ENCODE results near the gene THRSP. TPM values are rescaled to one million over a fixed set of nuclear protein-coding genes. Genes with fewer than 3 reads are reported as not detected.

The THRSP gene
- total and polyA plus RNA-seq, 2 of the 4 experiments (the other 2 are of a cell fraction) = not detected

DNA sequence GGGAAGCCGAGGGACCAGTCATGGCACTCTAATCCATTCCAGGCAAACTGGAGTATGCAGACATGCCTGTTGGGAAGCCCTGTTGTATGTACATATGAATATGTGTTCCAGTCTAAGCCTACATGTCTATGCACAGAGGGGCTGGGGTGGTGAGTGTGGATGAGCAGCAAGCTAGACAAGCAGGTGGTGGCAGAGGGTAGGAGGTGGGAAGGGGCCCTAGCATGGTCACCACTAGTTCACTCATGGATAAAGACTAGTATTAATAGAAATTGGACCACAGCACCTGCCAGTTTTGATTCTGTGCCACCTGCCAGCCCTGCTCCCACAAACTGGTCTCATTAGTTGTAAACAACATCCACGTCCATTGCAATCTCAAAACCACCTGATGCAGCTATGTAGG is 1.5 kb downstream of the THRSP start:
- Histone ChIP-seq H4K20me1 (ENCODE audit: insufficient read depth, low read length) (peaks cover 3% of the 10 kb centered on the region; the same call in 1 of the 2 replicates), H3K79me1 (ENCODE audit: low read depth in 1 of 2, low read length in 2 of 2) (peaks cover 12 to 31% of the 10 kb centered on the region in 2 experiments; a peak in 3 of 4 replicates), H3K27ac (ENCODE audit: insufficient read depth, low read length) (no peak overlapping the region), H3K4me2 (ENCODE audit: low read depth, low read length) (no peak overlapping the region), H3K9me3 (ENCODE audit: control insufficient read depth, insufficient read depth, low read length) (no peaks in the 10 kb centered on the region), H3K9ac (ENCODE audit: low read depth, low read length) (no peak overlapping the region), H3K23ac (ENCODE audit: low read depth, low read length) (no peak overlapping the region), H2BK5ac (ENCODE audit: low read depth, low read length, poor library complexity, severe bottlenecking) (no peak overlapping the region), H3K4me3 (ENCODE audit: insufficient read depth, low read depth, low read length) (no peak overlapping the region), H3K4me1 (ENCODE audit: control insufficient read depth, insufficient read depth, low read length) (no peaks in the 10 kb centered on the region; the same call in none of the 2 replicates), H4K5ac (ENCODE audit: low read depth, low read length) (no peak overlapping the region), H4K8ac (ENCODE audit: low read depth in 2 of 2, low read length in 2 of 2) (no peak overlapping the region), H3K9me1 (ENCODE audit: insufficient read depth, low read length) (peaks cover 3% of the 10 kb centered on the region; the same call in 1 of the 2 replicates), H2AFZ (replicated peaks; ENCODE audit: low read length, poor library complexity) (peak overlapping the region; percentile 28), H3K4ac (ENCODE audit: low read depth, low read length) (no peak overlapping the region), H3K27me3 (ENCODE audit: control insufficient read depth, insufficient read depth, low read length) (no peaks in the 10 kb centered on the region), H2BK20ac (ENCODE audit: low read depth, low read length) (no peak overlapping the region), H2AK5ac (ENCODE audit: low read depth, low read length) (no peak overlapping the region), H3K36me3 (ENCODE audit: control insufficient read depth, insufficient read depth, low read length) (peaks cover 15% of the 10 kb centered on the region), H2BK15ac (ENCODE audit: low read depth, low read length) (no peak overlapping the region), H3K18ac (ENCODE audit: low read depth, low read length) (no peak overlapping the region), H2BK120ac (ENCODE audit: low read depth, low read length) (no peak overlapping the region), H3K14ac (replicated peaks; ENCODE audit: low read depth, low read length) (no peak overlapping the region), H4K91ac (ENCODE audit: insufficient read depth, low read depth, low read length) (no peak overlapping the region), H3K56ac (ENCODE audit: extremely low read depth, insufficient read depth, low read length) (no peak overlapping the region), H2AK9ac (replicated peaks; ENCODE audit: low read depth, low read length, poor library complexity) (no peak overlapping the region)
- BruUV-seq (replicated peaks) = no TSS peak
- ChIA-PET CTCF (no interaction called here), POLR2A (ENCODE audit: unreplicated experiment) (interaction anchor here (0.8 kb wide), 1 partner anchor 14 kb away, joined by 4 read pairs; the partner anchor contains the start of gene NDUFC2)
- 100% methylated on average over 1 of the region's 2 CpGs; no CpG with 5 or more reads in 1 of the 2 experiments for WGBS, 2 experiments (ENCODE audit: extremely low coverage in 2 of 2, insufficient read length in 1 of 2)
- dilution Hi-C loops (cut with HindIII; ENCODE audit: low sequenced_read_pairs, unreplicated experiment) (no loop called here), in situ Hi-C loops (cut with MboI; ENCODE audit: low sequenced_read_pairs) (no loop called here), intact Hi-C loops (cut with micrococcal nuclease) (no loop called here)
- no peak for DNase-seq
- no peak for ATAC-seq (ENCODE audit: low read depth)
- TF ChIP-seq NFE2L2 (IDR thresholded peaks at IDR 0.05; ENCODE audit: low read depth, low read length) (no peak), POLR2A (IDR thresholded peaks at IDR 0.05; ENCODE audit: low read depth, low read length) (no peak), MAFK (IDR thresholded peaks at IDR 0.05; ENCODE audit: low read depth, low read length) (no peak), MXI1 (IDR thresholded peaks at IDR 0.05; ENCODE audit: borderline replicate concordance, low read depth, low read length) (no peak), MAZ (IDR thresholded peaks at IDR 0.05; ENCODE audit: borderline replicate concordance, low read depth, low read length) (no peak)
- TF ChIP-seq, protein P1, sequence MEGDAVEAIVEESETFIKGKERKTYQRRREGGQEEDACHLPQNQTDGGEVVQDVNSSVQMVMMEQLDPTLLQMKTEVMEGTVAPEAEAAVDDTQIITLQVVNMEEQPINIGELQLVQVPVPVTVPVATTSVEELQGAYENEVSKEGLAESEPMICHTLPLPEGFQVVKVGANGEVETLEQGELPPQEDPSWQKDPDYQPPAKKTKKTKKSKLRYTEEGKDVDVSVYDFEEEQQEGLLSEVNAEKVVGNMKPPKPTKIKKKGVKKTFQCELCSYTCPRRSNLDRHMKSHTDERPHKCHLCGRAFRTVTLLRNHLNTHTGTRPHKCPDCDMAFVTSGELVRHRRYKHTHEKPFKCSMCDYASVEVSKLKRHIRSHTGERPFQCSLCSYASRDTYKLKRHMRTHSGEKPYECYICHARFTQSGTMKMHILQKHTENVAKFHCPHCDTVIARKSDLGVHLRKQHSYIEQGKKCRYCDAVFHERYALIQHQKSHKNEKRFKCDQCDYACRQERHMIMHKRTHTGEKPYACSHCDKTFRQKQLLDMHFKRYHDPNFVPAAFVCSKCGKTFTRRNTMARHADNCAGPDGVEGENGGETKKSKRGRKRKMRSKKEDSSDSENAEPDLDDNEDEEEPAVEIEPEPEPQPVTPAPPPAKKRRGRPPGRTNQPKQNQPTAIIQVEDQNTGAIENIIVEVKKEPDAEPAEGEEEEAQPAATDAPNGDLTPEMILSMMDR (conservative IDR thresholded peaks at IDR 0.05; ENCODE audit: low read depth, low read length) = no peak

All from IMR-90 (cell line).